NOMO-1 treated with dmso at 0.1 percent for 144 hours (cell line): ENCODE data around the gene MRGPRX4.

Experiments
- DNase-seq: peaks from one replicate; lab custom pipeline; 2025; ENCODE audit not compliant: unreplicated experiment; lab: John Stamatoyannopoulos, UW

MRGPRX4 gene

DNA sequence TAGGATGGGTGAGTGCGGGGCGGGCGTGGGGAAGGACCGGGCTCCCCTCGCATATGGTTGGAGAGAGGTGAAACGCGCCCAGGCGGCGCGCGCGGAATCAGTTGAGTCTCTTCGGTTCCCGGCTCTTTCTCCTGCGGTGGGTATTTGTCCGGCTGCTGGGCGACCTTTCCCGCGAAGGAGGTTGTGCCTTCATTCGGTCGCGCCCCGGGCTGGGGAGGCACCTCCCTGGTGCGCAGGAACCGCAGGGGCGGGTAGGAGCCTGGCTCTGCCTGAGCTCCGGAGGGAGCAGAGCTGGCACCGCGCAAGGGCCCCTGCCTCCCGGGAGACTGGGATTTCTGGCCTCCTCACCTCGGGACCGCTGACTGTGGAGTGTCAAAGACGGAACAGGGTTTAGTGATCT lies 36.4 kb downstream of the MRGPRX4 start:
- DNase-seq: no peak

DNA sequence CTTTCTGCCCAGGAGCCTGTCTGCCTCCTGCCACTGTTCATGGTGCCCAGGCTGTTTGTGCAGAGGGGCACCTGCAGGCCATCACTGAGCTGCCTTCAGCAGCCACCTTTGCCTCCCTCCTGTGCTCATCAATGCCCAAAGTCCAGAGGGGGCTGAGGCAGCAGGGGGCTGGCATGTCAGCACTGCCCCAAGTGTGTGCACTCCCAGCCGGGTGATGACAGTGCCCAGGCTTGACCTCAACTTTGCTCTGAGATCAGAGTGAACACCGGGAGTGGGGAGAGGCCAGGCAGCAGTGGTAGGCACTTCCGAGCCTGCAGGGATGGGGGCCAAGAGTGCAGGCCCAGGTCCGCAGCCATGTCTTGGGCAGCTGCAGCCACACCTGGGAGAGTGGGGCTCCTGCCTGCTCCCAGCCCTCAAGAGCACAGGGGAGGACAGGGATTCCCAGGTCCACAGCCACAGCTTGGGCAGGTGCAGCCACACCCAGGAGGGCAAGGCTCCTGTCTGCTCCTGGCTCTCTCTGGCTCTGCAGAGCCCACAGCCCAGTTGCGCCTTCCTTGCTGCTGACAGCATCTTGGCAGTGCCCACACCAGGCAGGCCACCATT lies 48.7 kb downstream of the MRGPRX4 start:
- DNase-seq: no peak

DNA sequence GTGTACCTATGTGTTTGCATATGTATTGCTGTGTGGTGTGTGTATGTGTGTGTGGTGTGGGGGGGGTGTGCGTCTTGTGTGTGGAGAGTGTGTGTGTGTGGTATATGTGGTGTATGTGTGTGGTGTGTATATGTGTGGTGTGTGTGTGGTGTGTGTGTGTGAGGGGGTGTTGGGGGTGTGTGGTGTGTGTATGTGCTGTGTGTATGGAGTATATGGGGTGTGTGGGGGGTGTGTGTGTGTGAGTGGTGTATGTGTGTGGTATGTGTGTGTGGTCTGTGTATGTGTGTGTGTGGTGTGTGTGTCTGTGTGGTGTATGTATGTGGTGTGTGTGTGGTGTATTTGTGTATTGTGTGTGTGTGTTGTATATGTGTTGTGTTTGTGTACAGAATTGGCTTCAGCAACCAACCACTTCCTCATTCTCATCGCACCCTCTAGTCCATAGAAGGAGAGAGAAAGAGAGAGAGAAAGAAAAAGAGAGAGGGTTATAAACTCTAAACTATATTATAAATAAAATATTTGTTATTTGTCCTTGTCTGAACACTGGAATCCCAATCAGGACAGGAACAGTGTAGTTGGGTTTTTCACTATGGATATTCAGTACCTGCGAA lies 50.3 kb downstream of the MRGPRX4 start:
- no peak for DNase-seq
